ENCODE results near the gene MS4A6A. TPM values are rescaled to one million over a fixed set of nuclear protein-coding genes. Genes with fewer than 3 reads are reported as not detected.

The MS4A6A gene
- total RNA-seq, 1 experiment from 2014 or later: not detected

GRCh38 chr11:60221181-60221580 is 38.3 kb upstream of the MS4A6A start:
- no peak for TF ChIP-seq CTCF (IDR thresholded peaks at IDR 0.05; ENCODE audit: unreplicated experiment)
- DNase-seq (ENCODE audit: unreplicated experiment): no peak
- intact Hi-C loops (cut with micrococcal nuclease): no loop called here
- BruUV-seq (replicated peaks): no TSS peak
- ChIA-PET CTCF (no interaction called here), POLR2A (no interaction called here)
- H3K9me3 Mint-ChIP-seq (ENCODE audit: unreplicated experiment): no peaks in the 10 kb centered on the region
- no peaks in the 10 kb centered on the region for H3K4me1 Mint-ChIP-seq (ENCODE audit: insufficient read depth, unreplicated experiment)
- no peak overlapping the region for H3K4me3 Mint-ChIP-seq (ENCODE audit: unreplicated experiment)
- H3K27ac Mint-ChIP-seq (ENCODE audit: low read depth, unreplicated experiment): no peak overlapping the region
- no peaks in the 10 kb centered on the region for H3K27me3 Mint-ChIP-seq (ENCODE audit: insufficient read depth, unreplicated experiment)
- no peaks in the 10 kb centered on the region for H3K36me3 Mint-ChIP-seq (ENCODE audit: insufficient read depth, unreplicated experiment)

GRCh38 chr11:60214386-60214785 is 31.5 kb upstream of the MS4A6A start:
- Mint-ChIP-seq H3K36me3 (ENCODE audit: insufficient read depth, unreplicated experiment) (no peaks in the 10 kb centered on the region), H3K4me3 (ENCODE audit: unreplicated experiment) (no peak overlapping the region), H3K9me3 (ENCODE audit: unreplicated experiment) (no peaks in the 10 kb centered on the region), H3K27ac (ENCODE audit: low read depth, unreplicated experiment) (no peak overlapping the region), H3K4me1 (ENCODE audit: insufficient read depth, unreplicated experiment) (no peaks in the 10 kb centered on the region), H3K27me3 (ENCODE audit: insufficient read depth, unreplicated experiment) (no peaks in the 10 kb centered on the region)
- no TSS peak for BruUV-seq (replicated peaks)
- ChIA-PET CTCF (interaction anchor here (0.6 kb wide), 1 partner anchor 531 kb away, joined by 3 read pairs; no protein-coding TSS in a partner anchor), POLR2A (no interaction called here)
- no peak for TF ChIP-seq CTCF (IDR thresholded peaks at IDR 0.05; ENCODE audit: unreplicated experiment)
- DNase-seq (ENCODE audit: unreplicated experiment): no peak
- intact Hi-C loops (cut with micrococcal nuclease): no loop called here

- no TSS peak for BruUV-seq (replicated peaks)
- H3K36me3 Mint-ChIP-seq (ENCODE audit: insufficient read depth, unreplicated experiment): no peaks in the 10 kb centered on the region
- no peaks in the 10 kb centered on the region for H3K27me3 Mint-ChIP-seq (ENCODE audit: insufficient read depth, unreplicated experiment)
- CTCF ChIA-PET: interaction anchor here (0.6 kb wide), 1 partner anchor 158 kb away, joined by 3 read pairs; no protein-coding TSS in a partner anchor
- POLR2A ChIA-PET: no interaction called here
- H3K9me3 Mint-ChIP-seq (ENCODE audit: unreplicated experiment): no peaks in the 10 kb centered on the region
- no peak overlapping the region for H3K4me3 Mint-ChIP-seq (ENCODE audit: unreplicated experiment)
- DNase-seq (ENCODE audit: unreplicated experiment): no peak
- H3K4me1 Mint-ChIP-seq (ENCODE audit: insufficient read depth, unreplicated experiment): no peaks in the 10 kb centered on the region
- H3K27ac Mint-ChIP-seq (ENCODE audit: low read depth, unreplicated experiment): no peak overlapping the region
- intact Hi-C loops (cut with micrococcal nuclease): no loop called here
- no peak for TF ChIP-seq CTCF (IDR thresholded peaks at IDR 0.05; ENCODE audit: unreplicated experiment)
These were observed 28.3 kb upstream of the MS4A6A start for GRCh38 chr11:60211206-60211605.

- POLR2A ChIA-PET: interaction anchor here (0.7 kb wide), 1 partner anchor 9 kb away, joined by 3 read pairs; no protein-coding TSS in a partner anchor
- CTCF ChIA-PET: interaction anchor here (0.6 to 1.5 kb wide), 2 partner anchors 14 to 153 kb away, joined by 3 to 4 read pairs; no protein-coding TSS in a partner anchor
- Mint-ChIP-seq H3K4me1 (ENCODE audit: insufficient read depth, unreplicated experiment) (no peaks in the 10 kb centered on the region), H3K4me3 (ENCODE audit: unreplicated experiment) (no peak overlapping the region), H3K27me3 (ENCODE audit: insufficient read depth, unreplicated experiment) (no peaks in the 10 kb centered on the region), H3K36me3 (ENCODE audit: insufficient read depth, unreplicated experiment) (no peaks in the 10 kb centered on the region), H3K27ac (ENCODE audit: low read depth, unreplicated experiment) (no peak overlapping the region), H3K9me3 (ENCODE audit: unreplicated experiment) (no peaks in the 10 kb centered on the region)
- intact Hi-C loops (cut with micrococcal nuclease): no loop called here
- no peak for DNase-seq (ENCODE audit: unreplicated experiment)
- BruUV-seq (replicated peaks): no TSS peak
- no peak for TF ChIP-seq CTCF (IDR thresholded peaks at IDR 0.05; ENCODE audit: unreplicated experiment)
These were observed 27.1 kb upstream of the MS4A6A start for GRCh38 chr11:60209977-60210376.

Measured in MCF 10A (cell line).